BE2C (cell line): ENCODE data around the gene LHX1.

Experiments
- DNase-seq: peaks from one replicate; pipeline ENCODE4 v3.0.0-alpha.2; 2020
- H3K27me3 ChIP-seq: fragments of 250-450 bp; sonication (Bioruptor Pico); 2 replicates; pipeline ENCODE4 v1.5.1; 2020; ENCODE audit warnings: mild to moderate bottlenecking
- H3K36me3 ChIP-seq: fragments of 250-450 bp; sonication (Bioruptor Pico); 2 replicates; pipeline ENCODE4 v1.5.1; 2020; ENCODE audit warnings: mild to moderate bottlenecking
- H3K4me1 ChIP-seq: fragments of 250-450 bp; sonication (Bioruptor Pico); 2 replicates; pipeline ENCODE4 v1.5.1; 2020
- H3K4me3 ChIP-seq: 2 replicates; pipeline ENCODE4 v1.5.1; 2011; ENCODE audit warnings: low read depth, low read length
- H3K9me3 ChIP-seq: fragments of 250-450 bp; sonication (Bioruptor Pico); 2 replicates; pipeline ENCODE4 v1.5.1; 2020
- TF ChIP-seq, protein P1 (sequence below): IDR thresholded peaks from 2 replicates; pipeline ENCODE4 v1.5.1; 2012; ENCODE audit warnings: mild to moderate bottlenecking, low read depth, low read length

The LHX1 gene

DNA sequence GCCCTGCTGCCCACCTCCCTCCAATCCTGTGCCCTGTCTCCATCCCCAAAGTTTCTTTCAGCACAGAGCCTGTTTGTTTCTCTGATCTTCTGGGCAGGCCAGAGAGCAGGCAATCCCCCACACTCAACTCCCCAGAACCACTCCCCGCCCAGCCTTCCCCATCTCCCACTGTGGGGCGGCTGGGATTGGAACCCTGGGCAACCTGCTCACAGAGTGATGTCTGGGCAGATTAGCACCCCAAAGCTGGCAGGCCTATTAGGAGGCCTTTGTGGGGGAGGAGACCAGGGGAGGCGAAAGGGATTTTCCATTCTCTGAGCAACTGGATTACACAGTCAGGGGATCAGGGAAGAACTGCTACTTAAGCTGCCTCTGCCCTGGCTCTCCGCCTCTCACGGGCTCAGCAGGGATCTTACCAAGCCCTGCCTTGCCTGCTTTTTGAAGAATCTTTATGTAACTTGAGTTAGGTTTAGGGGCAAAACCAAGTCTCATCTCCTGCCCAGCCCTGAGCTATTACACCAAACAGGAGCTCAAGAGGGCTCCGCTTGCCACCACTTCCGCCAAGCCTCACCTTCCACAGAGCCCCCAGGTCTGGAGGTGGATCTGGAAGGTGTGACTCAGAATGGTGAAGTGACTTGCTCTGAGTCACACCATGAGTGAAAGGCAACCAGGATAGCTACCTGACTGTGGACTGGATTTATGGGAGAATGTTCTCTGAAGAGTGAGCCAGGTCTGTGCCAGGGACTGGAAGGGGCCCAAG is 16.0 kb upstream of the LHX1 start:
- H3K4me3 ChIP-seq = no peak overlapping the region
- no peak for DNase-seq
- TF ChIP-seq, protein P1, sequence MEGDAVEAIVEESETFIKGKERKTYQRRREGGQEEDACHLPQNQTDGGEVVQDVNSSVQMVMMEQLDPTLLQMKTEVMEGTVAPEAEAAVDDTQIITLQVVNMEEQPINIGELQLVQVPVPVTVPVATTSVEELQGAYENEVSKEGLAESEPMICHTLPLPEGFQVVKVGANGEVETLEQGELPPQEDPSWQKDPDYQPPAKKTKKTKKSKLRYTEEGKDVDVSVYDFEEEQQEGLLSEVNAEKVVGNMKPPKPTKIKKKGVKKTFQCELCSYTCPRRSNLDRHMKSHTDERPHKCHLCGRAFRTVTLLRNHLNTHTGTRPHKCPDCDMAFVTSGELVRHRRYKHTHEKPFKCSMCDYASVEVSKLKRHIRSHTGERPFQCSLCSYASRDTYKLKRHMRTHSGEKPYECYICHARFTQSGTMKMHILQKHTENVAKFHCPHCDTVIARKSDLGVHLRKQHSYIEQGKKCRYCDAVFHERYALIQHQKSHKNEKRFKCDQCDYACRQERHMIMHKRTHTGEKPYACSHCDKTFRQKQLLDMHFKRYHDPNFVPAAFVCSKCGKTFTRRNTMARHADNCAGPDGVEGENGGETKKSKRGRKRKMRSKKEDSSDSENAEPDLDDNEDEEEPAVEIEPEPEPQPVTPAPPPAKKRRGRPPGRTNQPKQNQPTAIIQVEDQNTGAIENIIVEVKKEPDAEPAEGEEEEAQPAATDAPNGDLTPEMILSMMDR = no peak
- no peaks in the 10 kb centered on the region for H3K9me3 ChIP-seq
- no peaks in the 10 kb centered on the region for H3K27me3 ChIP-seq
- H3K36me3 ChIP-seq = no peaks in the 10 kb centered on the region
- H3K4me1 ChIP-seq = peaks cover 15% of the 10 kb centered on the region

DNA sequence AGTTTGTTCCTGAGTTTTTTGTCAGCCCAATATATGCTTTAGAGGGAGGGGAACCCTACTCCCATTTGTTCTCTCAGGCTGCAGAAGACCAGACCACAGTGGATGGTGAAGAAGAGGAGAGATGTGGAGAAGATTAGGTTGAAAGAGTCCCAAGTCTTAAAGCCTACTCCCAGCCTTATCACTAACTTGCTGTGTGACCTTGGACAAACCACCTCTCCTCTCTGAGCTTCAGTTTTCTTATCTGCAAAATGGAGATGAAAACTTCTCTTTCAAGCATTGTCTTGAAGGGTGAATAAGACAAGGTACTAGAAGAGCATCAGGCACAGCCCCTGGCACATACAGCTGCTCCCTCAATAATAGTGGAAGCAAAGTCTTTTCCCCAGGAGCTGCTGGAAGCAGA is 15.1 kb upstream of the LHX1 start:
- peaks cover 15% of the 10 kb centered on the region for H3K4me1 ChIP-seq
- TF ChIP-seq, protein P1 = no peak
- no peak for DNase-seq

DNA sequence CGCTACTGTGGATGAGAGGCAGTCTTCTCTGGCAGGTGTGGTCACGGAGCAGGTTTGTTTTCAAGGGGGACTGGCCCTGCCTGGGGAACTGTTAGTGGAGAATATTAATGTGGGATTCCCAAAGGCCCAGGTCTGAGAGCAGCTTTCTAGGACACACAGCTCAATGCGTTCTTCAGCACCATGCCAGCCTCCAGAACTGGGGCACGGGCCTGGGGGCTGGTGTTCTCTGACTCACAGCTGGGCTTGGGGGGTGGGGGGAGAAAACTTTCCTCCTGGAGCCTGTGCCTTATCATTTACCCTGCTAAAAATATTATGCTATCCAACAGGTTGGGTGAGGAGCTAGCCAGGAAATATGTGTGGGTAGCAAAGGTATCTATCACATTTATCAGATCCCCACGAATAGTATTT is 13.5 kb upstream of the LHX1 start:
- Histone ChIP-seq H3K4me1 (peaks cover 13% of the 10 kb centered on the region), H3K4me3 (no peak overlapping the region), H3K27me3 (no peaks in the 10 kb centered on the region), H3K36me3 (no peaks in the 10 kb centered on the region), H3K9me3 (no peaks in the 10 kb centered on the region)
- no peak for DNase-seq
- TF ChIP-seq, protein P1 = no peak

More for the DNA sequence above, 15.1 kb upstream of the LHX1 start:
- Histone ChIP-seq H3K4me3 (no peak overlapping the region), H3K27me3 (no peaks in the 10 kb centered on the region), H3K9me3 (no peaks in the 10 kb centered on the region), H3K36me3 (no peaks in the 10 kb centered on the region)

DNA sequence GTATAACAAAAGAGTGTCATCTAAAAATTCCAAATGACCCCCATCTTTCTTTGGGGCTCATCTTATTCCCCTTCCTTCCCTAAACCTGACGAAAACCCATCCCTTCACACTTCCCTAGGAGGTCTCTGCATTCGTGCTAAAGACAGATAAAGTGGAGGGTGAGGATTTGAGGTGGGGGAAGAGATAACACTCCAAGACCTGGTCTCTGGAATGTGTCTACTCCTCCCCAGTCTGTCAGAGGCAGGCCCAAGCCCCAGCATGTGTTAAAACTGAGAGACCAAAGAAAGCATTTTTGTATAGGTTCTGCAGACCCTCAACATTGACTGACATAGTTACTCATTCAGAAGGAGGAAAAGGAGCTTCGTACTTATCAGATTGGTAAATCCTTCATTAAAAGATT is 11.0 kb upstream of the LHX1 start:
- no peak overlapping the region for H3K4me3 ChIP-seq
- no peak for DNase-seq
- H3K27me3 ChIP-seq = peaks cover 16% of the 10 kb centered on the region
- H3K9me3 ChIP-seq = no peaks in the 10 kb centered on the region
- peaks cover 2% of the 10 kb centered on the region for H3K4me1 ChIP-seq
- TF ChIP-seq, protein P1 = no peak
- H3K36me3 ChIP-seq = no peaks in the 10 kb centered on the region

DNA sequence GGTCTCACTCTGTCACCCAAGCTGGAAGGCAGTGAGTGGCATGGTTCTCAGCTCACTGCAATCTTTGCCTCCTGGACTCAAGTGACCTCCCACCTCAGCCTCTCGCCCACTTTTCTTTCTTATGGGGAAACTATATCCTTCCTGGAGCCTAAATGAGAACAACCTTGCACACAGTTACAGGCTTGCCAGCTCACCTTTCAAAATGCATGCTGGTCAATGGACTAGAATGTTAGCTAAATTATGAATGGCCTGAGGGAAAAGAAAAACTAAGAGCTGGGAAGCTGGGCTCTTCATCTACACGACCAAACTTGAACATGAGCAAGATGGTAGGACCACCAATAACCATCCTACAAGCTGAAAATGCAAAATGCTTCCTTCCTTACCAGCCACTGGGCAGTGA is 10.6 kb upstream of the LHX1 start:
- Histone ChIP-seq H3K9me3 (no peaks in the 10 kb centered on the region), H3K27me3 (peaks cover 21% of the 10 kb centered on the region), H3K4me3 (no peak overlapping the region), H3K36me3 (no peaks in the 10 kb centered on the region), H3K4me1 (no peaks in the 10 kb centered on the region; the same call in 1 of the 2 replicates)
- TF ChIP-seq, protein P1 = no peak
- DNase-seq = no peak
